PC-3 (cell line): ENCODE measurements around the gene ASPN. TPM values are rescaled to one million over a fixed set of nuclear protein-coding genes. Genes with fewer than 3 reads are reported as not detected.

ENCODE experiments used
- ATAC-seq: fragments of 200-7000 bp; cut with Tn5 transposase; 2 replicates; pipeline ENCODE4 v1.9.1; 2020; ENCODE audit warnings: mild to moderate bottlenecking, moderate library complexity
- BruUV-seq: library from RNA; stranded (reverse); fragments of 400-500 nt; replicated peaks from 2 replicates; lab custom pipeline; 2021; lab: Mats Ljungman, UMichigan
- CTCF ChIA-PET: fragments of 300-600 bp; sonication (Branson Sonifier 250); formaldehyde crosslinking; loops from one replicate; lab custom pipeline; 2022; ENCODE audit warnings: antibody characterized with exemption; lab: Charles Lee
- POLR2A ChIA-PET: fragments of 300-600 bp; sonication (Branson Sonifier 250); formaldehyde crosslinking; loops from one replicate; lab custom pipeline; 2022; ENCODE audit warnings: antibody characterized with exemption; ENCODE audit not compliant: unreplicated experiment; lab: Charles Lee
- DNase-seq: peaks from one replicate; pipeline ENCODE4 v3.0.0-alpha.2; 2015
- H2AFZ ChIP-seq: fragments of 300-600 bp; sonication (generic); 2 replicates; pipeline ENCODE4 v1.6.0; 2016; ENCODE audit warnings: antibody characterized with exemption, low read length
- H3F3A ChIP-seq: fragments of 300-600 bp; sonication (generic); one replicate; pipeline ENCODE4 v1.6.0; 2017; ENCODE audit warnings: antibody characterized with exemption, low read length, control low read depth, mild to moderate bottlenecking; ENCODE audit not compliant: unreplicated experiment
- H3K27ac ChIP-seq: fragments of 300-600 bp; sonication (generic); 2 replicates; pipeline ENCODE4 v1.5.1; 2016; ENCODE audit warnings: mild to moderate bottlenecking, low read length
- H3K27me3 ChIP-seq: fragments of 300-600 bp; sonication (generic); 2 replicates; pipeline ENCODE4 v1.6.1; 2016; ENCODE audit warnings: low read length, mixed read lengths
- H3K36me3 ChIP-seq: fragments of 300-600 bp; sonication (generic); 2 replicates; pipeline ENCODE4 v1.6.1; 2016; ENCODE audit warnings: low read depth, mixed run types, low read length, mixed read lengths
- H3K4me1 ChIP-seq: fragments of 300-600 bp; sonication (generic); 2 replicates; pipeline ENCODE4 v1.5.1; 2016; ENCODE audit warnings: low read length; ENCODE audit not compliant: insufficient read depth
- H3K4me2 ChIP-seq: fragments of 300-600 bp; sonication (generic); 2 replicates; pipeline ENCODE4 v1.6.0; 2016; ENCODE audit warnings: low read length
- H3K4me3 ChIP-seq: fragments of 300-600 bp; sonication (generic); 2 replicates; pipeline ENCODE4 v1.5.1; 2016; ENCODE audit warnings: mild to moderate bottlenecking, low read length, mixed read lengths
- H3K79me2 ChIP-seq: fragments of 300-600 bp; sonication (generic); 2 replicates; pipeline ENCODE4 v1.6.1; 2017; ENCODE audit warnings: low read length, mixed read lengths
- H3K9ac ChIP-seq: fragments of 300-600 bp; sonication (generic); 2 replicates; pipeline ENCODE4 v1.6.0; 2016; ENCODE audit warnings: mild to moderate bottlenecking, low read length
- H3K9me2 ChIP-seq: fragments of 300-600 bp; sonication (generic); replicated peaks from 2 replicates; pipeline ENCODE4 v1.6.1; 2016; ENCODE audit warnings: mixed run types, low read length, mixed read lengths
- H3K9me3 ChIP-seq: fragments of 300-600 bp; sonication (generic); 2 replicates; pipeline ENCODE4 v1.6.1; 2016; ENCODE audit warnings: low read length, mixed read lengths
- H4K20me1 ChIP-seq: fragments of 300-600 bp; sonication (generic); 2 replicates; pipeline ENCODE4 v1.6.1; 2016; ENCODE audit warnings: low read length, mixed read lengths
- EZH2 ChIP-seq: fragments of 300-600 bp; sonication (generic); IDR thresholded peaks from one replicate; pipeline ENCODE4 v1.6.1; 2017; ENCODE audit warnings: antibody characterized with exemption, mild to moderate bottlenecking, low read length; ENCODE audit not compliant: unreplicated experiment
- EZH2phosphoT487 ChIP-seq: fragments of 300-600 bp; sonication (generic); IDR thresholded peaks from 2 replicates; pipeline ENCODE4 v1.6.1; 2018; ENCODE audit warnings: mild to moderate bottlenecking, antibody characterized with exemption, low read length, borderline replicate concordance
- intact Hi-C: fragments of 100-400 bp; cut with micrococcal nuclease; formaldehyde crosslinking; loops from 2 replicates; pipeline ENCODE4 v1.9.0; 2023
- total RNA-seq: library from RNA; depleted of rRNA; stranded (reverse); fragments of >200 nt; gene quantifications from 2 replicates; pipeline ENCODE4 v1.2.3, GENCODE V29; 2014
- TF ChIP-seq, protein P1 (sequence below): fragments of 300-600 bp; sonication (generic); conservative IDR thresholded peaks from 2 replicates; pipeline ENCODE4 v1.5.1; 2017; ENCODE audit warnings: antibody characterized with exemption, low read depth, mild to moderate bottlenecking, low read length

ASPN gene
- total RNA-seq, 1 experiment from 2014 or later = not detected

DNA sequence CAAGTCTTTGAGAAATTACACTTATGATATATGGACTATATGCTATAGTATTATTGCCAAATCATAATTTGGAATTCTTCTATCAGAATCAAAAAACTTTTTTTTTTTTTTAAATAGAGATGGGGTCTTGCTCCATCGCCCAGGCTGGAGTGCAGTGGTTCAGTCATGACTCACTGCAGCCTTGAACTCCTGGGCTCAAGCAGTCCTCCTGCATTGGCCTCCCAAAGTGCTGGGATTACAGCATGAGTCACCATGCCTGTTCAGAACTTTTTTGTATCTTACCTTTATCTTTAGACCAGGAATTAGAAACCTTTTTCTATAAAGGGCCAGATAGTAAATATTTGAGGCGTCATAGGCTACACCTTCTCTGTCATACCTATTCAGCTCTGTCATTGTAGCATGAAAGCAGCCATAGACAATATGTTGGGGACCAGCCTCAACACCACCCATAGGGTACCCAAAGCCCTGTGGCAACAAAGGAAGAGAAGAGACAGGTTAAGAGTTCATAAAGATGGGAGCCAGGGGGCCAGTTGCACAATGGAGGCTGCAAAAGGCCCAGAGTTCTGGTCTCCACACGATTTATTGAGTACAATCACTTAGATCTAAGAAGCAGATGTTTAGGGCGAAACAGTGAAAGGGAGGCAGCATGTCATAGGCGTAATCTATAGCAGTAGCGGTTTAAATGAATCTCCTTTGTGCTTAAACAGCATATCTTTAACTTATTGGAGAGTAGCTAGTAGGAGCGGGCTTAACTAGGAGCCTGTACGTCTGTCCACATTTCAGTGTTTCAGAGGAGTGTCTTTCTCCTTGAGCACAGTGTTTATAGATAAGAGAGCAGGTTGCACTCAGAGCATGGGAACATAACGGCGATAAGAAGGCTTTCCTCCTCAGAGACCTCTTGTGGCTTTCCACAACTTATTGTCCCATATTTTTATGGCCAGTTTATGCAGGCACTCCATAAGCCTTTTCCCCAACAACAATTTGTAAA, 41.0 kb upstream of the ASPN start:
- no TSS peak for BruUV-seq
- Histone ChIP-seq H3K27ac (no peak overlapping the region), H2AFZ (no peak overlapping the region), H3K4me1 (no peaks in the 10 kb centered on the region), H4K20me1 (no peaks in the 10 kb centered on the region), H3K79me2 (no peaks in the 10 kb centered on the region), H3K9ac (no peak overlapping the region), H3K27me3 (no peaks in the 10 kb centered on the region), H3F3A (no peaks in the 10 kb centered on the region), H3K4me2 (no peak overlapping the region), H3K9me3 (no peaks in the 10 kb centered on the region), H3K36me3 (no peaks in the 10 kb centered on the region), H3K4me3 (no peak overlapping the region), H3K9me2 (no peaks in the 10 kb centered on the region)
- TF ChIP-seq, protein P1, sequence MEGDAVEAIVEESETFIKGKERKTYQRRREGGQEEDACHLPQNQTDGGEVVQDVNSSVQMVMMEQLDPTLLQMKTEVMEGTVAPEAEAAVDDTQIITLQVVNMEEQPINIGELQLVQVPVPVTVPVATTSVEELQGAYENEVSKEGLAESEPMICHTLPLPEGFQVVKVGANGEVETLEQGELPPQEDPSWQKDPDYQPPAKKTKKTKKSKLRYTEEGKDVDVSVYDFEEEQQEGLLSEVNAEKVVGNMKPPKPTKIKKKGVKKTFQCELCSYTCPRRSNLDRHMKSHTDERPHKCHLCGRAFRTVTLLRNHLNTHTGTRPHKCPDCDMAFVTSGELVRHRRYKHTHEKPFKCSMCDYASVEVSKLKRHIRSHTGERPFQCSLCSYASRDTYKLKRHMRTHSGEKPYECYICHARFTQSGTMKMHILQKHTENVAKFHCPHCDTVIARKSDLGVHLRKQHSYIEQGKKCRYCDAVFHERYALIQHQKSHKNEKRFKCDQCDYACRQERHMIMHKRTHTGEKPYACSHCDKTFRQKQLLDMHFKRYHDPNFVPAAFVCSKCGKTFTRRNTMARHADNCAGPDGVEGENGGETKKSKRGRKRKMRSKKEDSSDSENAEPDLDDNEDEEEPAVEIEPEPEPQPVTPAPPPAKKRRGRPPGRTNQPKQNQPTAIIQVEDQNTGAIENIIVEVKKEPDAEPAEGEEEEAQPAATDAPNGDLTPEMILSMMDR = no peak
- TF ChIP-seq EZH2 = no peak
- ChIA-PET POLR2A (no interaction called here), CTCF (no interaction called here)
- DNase-seq (no peak), ATAC-seq (no peak)
- intact Hi-C loops = no loop called here

DNA sequence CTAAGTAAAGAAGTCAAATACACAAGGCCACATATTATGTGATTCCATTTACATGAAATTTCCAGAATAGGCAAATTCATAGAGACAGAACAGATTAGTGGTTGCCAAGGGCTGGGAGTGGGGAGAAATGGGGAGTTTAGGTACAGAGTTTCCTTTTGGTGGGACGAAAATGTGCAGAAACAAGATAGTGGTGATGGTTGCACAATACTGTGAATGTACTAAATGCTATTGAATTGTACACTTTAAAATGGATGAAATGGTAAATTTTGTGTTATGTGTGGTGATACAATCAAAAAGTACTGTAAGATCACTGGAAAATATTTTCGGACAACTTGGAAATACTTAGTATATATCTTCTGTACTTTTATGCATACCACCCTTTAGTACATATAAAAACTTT, 38.5 kb upstream of the ASPN start:
- ChIA-PET CTCF (no interaction called here), POLR2A (no interaction called here)
- Histone ChIP-seq H2AFZ (no peak overlapping the region), H3K27ac (no peak overlapping the region), H3K4me1 (no peaks in the 10 kb centered on the region), H3K9me2 (no peaks in the 10 kb centered on the region), H3F3A (no peaks in the 10 kb centered on the region), H3K4me2 (no peak overlapping the region), H3K9me3 (no peaks in the 10 kb centered on the region), H3K9ac (no peak overlapping the region), H3K36me3 (no peaks in the 10 kb centered on the region), H4K20me1 (no peaks in the 10 kb centered on the region), H3K27me3 (no peaks in the 10 kb centered on the region), H3K4me3 (no peak overlapping the region), H3K79me2 (no peaks in the 10 kb centered on the region)
- intact Hi-C loops = no loop called here
- ATAC-seq (no peak), DNase-seq (no peak)
- TF ChIP-seq, protein P1 = no peak
- no peak for TF ChIP-seq EZH2phosphoT487
- no peak for TF ChIP-seq EZH2
- no TSS peak for BruUV-seq

DNA sequence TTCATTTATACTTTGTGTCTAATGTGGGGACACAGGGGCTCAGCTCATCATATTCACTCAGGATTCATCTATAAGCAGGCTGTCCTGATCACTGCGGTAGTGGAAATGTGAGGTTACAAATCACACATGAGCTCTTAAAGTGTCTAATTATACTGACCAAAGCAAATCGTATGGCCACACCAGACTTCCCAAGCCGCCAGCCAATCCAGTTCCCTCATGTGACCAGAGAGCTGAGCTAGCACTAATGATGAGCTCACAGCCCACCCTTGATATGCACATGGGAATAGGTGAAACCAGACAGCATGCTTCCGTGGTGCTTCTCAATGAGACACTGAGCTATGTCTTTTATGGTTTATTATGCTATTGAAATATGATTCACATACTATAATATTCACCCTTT, 35.9 kb upstream of the ASPN start:
- no peaks in the 10 kb centered on the region for H3K27me3 ChIP-seq
- CTCF ChIA-PET = no interaction called here
- H3F3A ChIP-seq = no peaks in the 10 kb centered on the region
- no TSS peak for BruUV-seq
- no peaks in the 10 kb centered on the region for H3K9me3 ChIP-seq
- H3K79me2 ChIP-seq = no peaks in the 10 kb centered on the region
- H3K9me2 ChIP-seq = no peaks in the 10 kb centered on the region
- TF ChIP-seq EZH2 (no peak), EZH2phosphoT487 (no peak)
- TF ChIP-seq, protein P1 = no peak
- no peaks in the 10 kb centered on the region for H4K20me1 ChIP-seq
- POLR2A ChIA-PET = no interaction called here
- no peaks in the 10 kb centered on the region for H3K4me1 ChIP-seq
- H3K4me3 ChIP-seq = no peak overlapping the region
- no peak for ATAC-seq
- H3K4me2 ChIP-seq = no peak overlapping the region
- intact Hi-C loops = no loop called here
- no peak overlapping the region for H3K27ac ChIP-seq
- no peaks in the 10 kb centered on the region for H3K36me3 ChIP-seq
- H3K9ac ChIP-seq = no peak overlapping the region
- H2AFZ ChIP-seq = no peak overlapping the region
- no peak for DNase-seq
